ENCODE results near the gene PARVB. TPM values are rescaled to one million over a fixed set of nuclear protein-coding genes. Genes with fewer than 3 reads are reported as not detected.

PARVB gene, protein sequence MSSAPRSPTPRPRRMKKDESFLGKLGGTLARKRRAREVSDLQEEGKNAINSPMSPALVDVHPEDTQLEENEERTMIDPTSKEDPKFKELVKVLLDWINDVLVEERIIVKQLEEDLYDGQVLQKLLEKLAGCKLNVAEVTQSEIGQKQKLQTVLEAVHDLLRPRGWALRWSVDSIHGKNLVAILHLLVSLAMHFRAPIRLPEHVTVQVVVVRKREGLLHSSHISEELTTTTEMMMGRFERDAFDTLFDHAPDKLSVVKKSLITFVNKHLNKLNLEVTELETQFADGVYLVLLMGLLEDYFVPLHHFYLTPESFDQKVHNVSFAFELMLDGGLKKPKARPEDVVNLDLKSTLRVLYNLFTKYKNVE
- 10 to 100 TPM; 43.8 to 86.5 TPM for total RNA-seq

GRCh38 chr22:44024288-44024921 lies at the start of gene PARVB:
PARVB (plus strand) TSS chr22:44024302; CDS start chr22:44024340, 38 bp downstream.
- H3K4me1 ChIP-seq, result peaks cover 0 to 80% of the 10 kb centered on the region in 2 donors
- H3K36me3 ChIP-seq, result no peaks in the 10 kb centered on the region
- DNase-seq (ENCODE audit: low spot score), result no peak
- H3K4me3 ChIP-seq, result peak within 1 kb of the TSS; percentile 66 to 70
- no peak for TF ChIP-seq CTCF (IDR thresholded peaks at IDR 0.05)
- H3K27me3 ChIP-seq, result no peaks in the 10 kb centered on the region
- peak within 1 kb of the TSS; percentile 87 for H3K27ac ChIP-seq
- no peaks in the 10 kb centered on the region for H3K9me3 ChIP-seq

GRCh38 chr22:43975041-43975440 lies 49.1 kb upstream of the PARVB start:
- DNase-seq (ENCODE audit: low spot score), result no peak
- no peaks in the 10 kb centered on the region for H3K4me1 ChIP-seq

GRCh38 chr22:43976861-43977795 lies 47.0 kb upstream of the PARVB start:
- no peaks in the 10 kb centered on the region for H3K27me3 ChIP-seq
- H3K36me3 ChIP-seq, result peaks cover 95% of the 10 kb centered on the region
- H3K4me1 ChIP-seq, result no peaks in the 10 kb centered on the region
- no peak overlapping the region for H3K4me3 ChIP-seq
- no peak overlapping the region for H3K27ac ChIP-seq
- H3K9me3 ChIP-seq, result no peaks in the 10 kb centered on the region
- no peak for TF ChIP-seq CTCF (IDR thresholded peaks at IDR 0.05)
- DNase-seq (ENCODE audit: low spot score), result no peak

More at GRCh38 chr22:43975041-43975440, 49.1 kb upstream of the PARVB start:
- no peak overlapping the region for H3K27ac ChIP-seq
- no peak for TF ChIP-seq CTCF (IDR thresholded peaks at IDR 0.05)
- no peaks in the 10 kb centered on the region for H3K27me3 ChIP-seq
- H3K9me3 ChIP-seq, result no peaks in the 10 kb centered on the region
- H3K4me3 ChIP-seq, result no peak overlapping the region
- H3K36me3 ChIP-seq, result peaks cover 84% of the 10 kb centered on the region

DNA sequence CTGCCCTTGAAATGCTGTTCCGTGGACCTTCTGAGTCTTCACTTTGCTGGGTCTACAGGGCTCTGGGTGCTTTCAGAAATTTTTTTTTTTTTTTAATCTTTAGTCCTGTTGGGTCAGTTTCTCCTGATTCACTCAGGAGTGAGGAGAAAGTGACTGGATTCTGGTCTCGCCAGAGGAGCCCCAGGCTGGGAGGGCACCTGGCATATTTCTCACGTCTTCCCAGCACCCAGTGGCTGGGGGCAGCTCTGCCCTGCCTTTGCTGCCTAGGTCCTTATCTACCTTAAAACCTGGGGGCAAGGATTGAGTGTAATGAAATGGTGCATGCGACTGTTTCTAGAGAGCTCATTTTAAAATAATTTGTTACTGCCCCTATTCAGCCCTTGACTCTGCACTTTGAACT lies 45.5 kb upstream of the PARVB start:
- Histone ChIP-seq H3K4me3 (no peak overlapping the region), H3K27me3 (no peaks in the 10 kb centered on the region), H3K9me3 (no peaks in the 10 kb centered on the region), H3K4me1 (no peaks in the 10 kb centered on the region), H3K27ac (no peak overlapping the region), H3K36me3 (peaks cover 83% of the 10 kb centered on the region)
- DNase-seq (ENCODE audit: low spot score), result no peak
- TF ChIP-seq CTCF (IDR thresholded peaks at IDR 0.05), result no peak

DNA sequence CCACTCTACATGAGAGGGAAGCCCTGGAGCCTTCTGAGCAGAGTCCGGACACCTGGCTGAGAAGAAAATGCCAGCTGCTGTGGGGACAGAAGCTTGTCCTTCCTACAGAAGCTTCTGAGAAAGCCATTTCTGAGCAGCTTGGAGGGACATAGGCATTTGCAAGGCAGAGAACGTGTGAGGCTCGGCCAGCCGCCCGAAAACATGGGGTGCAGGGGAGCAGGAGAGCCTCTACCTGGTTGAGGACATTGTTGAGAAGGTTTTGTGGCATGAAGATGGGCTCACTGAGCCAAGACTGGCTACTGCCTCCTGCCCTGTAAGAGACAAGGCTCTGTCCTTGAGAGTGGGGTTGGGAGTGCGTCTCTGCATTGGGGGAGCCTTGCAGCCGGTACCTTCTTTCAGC lies 43.5 kb upstream of the PARVB start:
- Histone ChIP-seq H3K36me3 (peaks cover 83% of the 10 kb centered on the region), H3K27ac (no peak overlapping the region), H3K4me1 (no peaks in the 10 kb centered on the region), H3K27me3 (no peaks in the 10 kb centered on the region), H3K9me3 (no peaks in the 10 kb centered on the region), H3K4me3 (no peak overlapping the region)
- no peak for DNase-seq (ENCODE audit: low spot score)
- no peak for TF ChIP-seq CTCF (IDR thresholded peaks at IDR 0.05)

Data from right atrium auricular region (tissue), 2 donors.